Loucy (cell line): ENCODE results near the gene DUSP22.

Experiments used
- EZH2phosphoT487 ChIP-seq: fragments of 200-600 bp; IDR thresholded peaks from 2 replicates; pipeline ENCODE4 v1.6.1; 2018; ENCODE audit warnings: antibody characterized with exemption, mild to moderate bottlenecking, moderate library complexity, borderline replicate concordance
- TF ChIP-seq, protein P1 (sequence below): fragments of 200-600 bp; sonication (generic); conservative IDR thresholded peaks from 2 replicates; pipeline ENCODE4 v1.5.1; 2014; ENCODE audit warnings: mild to moderate bottlenecking, antibody characterized with exemption, low read length

DNA sequence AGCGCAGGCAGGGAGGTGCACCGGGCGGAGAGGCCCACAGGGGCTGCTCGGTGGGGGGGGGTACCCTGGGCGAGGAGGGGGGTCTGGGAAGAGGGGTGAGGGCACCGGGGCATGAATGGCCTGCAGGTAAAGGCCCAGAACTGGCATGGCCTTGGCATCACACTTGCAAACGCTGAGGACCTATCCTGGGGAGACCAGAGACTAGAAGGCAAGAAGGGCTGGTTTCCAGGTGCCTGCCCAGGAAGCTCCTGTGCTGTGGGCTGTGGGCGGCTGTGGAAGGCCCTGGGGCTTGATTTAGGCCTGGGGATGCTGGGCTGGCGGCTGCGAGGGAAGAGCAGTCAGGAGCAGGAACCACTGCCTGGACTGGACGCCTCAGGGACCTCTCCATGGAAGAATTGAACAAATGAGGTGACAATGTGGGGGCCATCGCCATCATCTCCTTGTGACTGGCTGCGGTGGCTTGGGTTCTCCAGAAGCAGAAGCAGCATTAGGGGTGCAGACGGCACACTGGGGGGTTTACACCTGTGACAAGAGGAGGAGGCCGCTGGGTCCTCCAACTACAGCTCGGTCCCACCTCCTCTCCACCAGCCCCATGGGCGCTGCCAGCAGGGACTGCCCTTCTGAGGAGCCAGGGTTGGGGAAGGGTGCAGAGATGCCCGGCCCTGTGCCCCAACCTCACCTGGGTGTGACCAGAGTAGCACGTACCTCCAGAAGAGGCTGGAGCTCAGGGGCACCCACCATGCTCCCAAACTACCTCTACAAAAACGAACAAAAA, 67.2 kb downstream of the DUSP22 start:
- TF ChIP-seq, protein P1, sequence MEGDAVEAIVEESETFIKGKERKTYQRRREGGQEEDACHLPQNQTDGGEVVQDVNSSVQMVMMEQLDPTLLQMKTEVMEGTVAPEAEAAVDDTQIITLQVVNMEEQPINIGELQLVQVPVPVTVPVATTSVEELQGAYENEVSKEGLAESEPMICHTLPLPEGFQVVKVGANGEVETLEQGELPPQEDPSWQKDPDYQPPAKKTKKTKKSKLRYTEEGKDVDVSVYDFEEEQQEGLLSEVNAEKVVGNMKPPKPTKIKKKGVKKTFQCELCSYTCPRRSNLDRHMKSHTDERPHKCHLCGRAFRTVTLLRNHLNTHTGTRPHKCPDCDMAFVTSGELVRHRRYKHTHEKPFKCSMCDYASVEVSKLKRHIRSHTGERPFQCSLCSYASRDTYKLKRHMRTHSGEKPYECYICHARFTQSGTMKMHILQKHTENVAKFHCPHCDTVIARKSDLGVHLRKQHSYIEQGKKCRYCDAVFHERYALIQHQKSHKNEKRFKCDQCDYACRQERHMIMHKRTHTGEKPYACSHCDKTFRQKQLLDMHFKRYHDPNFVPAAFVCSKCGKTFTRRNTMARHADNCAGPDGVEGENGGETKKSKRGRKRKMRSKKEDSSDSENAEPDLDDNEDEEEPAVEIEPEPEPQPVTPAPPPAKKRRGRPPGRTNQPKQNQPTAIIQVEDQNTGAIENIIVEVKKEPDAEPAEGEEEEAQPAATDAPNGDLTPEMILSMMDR = no peak
- no peak for TF ChIP-seq EZH2phosphoT487
